ENCODE measurements around the gene LGALS12.

DNA sequence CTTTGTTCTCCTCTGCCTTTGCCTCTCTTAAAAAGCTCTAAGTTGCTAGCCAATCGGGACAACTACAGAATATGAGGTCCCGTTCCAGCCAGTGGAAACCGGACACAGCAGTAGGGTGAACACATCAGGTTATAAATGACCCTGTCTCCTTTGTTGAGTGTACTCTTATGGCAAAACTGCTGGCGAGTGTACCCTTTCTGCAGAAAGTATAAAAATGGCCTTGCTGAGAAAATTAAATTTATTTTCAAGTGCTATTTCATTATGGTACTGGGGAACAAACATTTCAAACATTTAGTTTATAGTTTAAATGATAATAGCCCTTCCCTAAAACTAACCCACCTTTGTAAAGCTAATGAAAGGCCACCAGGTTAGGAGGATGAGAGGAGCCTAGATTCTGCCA, 6.0 kb upstream of the LGALS12 start:
- TF ChIP-seq EZH2 (IDR thresholded peaks at IDR 0.05; ENCODE audit: borderline replicate concordance, low read depth, low read length, severe bottlenecking): no peak
- TF ChIP-seq, protein P1, sequence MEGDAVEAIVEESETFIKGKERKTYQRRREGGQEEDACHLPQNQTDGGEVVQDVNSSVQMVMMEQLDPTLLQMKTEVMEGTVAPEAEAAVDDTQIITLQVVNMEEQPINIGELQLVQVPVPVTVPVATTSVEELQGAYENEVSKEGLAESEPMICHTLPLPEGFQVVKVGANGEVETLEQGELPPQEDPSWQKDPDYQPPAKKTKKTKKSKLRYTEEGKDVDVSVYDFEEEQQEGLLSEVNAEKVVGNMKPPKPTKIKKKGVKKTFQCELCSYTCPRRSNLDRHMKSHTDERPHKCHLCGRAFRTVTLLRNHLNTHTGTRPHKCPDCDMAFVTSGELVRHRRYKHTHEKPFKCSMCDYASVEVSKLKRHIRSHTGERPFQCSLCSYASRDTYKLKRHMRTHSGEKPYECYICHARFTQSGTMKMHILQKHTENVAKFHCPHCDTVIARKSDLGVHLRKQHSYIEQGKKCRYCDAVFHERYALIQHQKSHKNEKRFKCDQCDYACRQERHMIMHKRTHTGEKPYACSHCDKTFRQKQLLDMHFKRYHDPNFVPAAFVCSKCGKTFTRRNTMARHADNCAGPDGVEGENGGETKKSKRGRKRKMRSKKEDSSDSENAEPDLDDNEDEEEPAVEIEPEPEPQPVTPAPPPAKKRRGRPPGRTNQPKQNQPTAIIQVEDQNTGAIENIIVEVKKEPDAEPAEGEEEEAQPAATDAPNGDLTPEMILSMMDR (IDR thresholded peaks at IDR 0.05; ENCODE audit: borderline replicate concordance, extremely low read depth, low read length, poor library complexity, severe bottlenecking): no peak

All from DND-41 (cell line).